Measurements from ENCODE around the gene NCR3LG1.

The NCR3LG1 gene

GRCh38 chr11:17408641-17409040 lies 57.0 kb downstream of the NCR3LG1 start:
- no peak overlapping the region for H3K4me3 ChIP-seq (ENCODE audit: low read depth, low read length)
- DNase-seq (ENCODE audit: low read depth): no peak
- no peak for TF ChIP-seq CTCF (conservative IDR thresholded peaks at IDR 0.05; ENCODE audit: low read depth, low read length)

DNA sequence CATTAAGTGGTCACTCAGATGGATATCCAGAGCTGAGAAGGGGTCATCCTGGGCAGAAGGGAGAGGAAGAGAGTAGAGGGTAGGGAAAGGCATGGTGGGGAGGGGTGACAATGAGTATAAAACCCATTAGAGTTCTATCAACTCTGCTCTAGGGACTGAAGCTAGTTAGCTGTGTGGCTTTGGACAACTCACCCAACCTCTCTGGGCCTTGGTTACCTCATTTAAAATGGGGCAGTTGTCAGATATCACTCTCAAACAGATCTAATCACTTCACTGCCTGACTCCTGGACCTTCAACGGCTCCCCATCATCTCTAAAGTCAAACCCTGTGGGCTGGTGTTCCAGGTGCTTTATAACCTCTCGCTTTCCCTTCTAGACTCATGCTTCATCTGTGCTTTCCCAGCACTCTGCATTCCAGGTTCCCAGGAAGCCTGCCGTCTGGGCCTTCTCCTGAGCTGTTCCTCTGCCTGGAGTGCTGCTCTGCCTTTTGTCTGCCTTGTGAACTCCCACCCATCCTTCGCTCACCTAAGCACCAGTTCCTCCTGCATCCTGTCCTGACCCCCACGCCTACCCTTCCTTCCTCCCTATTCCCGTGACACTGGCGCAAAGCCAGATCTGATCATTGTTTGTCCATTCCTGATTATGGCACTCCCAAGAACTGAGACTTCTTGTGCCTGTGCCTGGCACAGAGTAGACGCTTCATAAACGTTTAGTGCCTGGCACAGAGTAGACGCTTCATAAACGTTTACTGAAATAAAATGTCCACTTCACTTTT lies 59.2 kb downstream of the NCR3LG1 start:
- DNase-seq (ENCODE audit: low read depth): no peak
- H3K4me3 ChIP-seq (ENCODE audit: low read depth, low read length): no peak overlapping the region
- no peak for TF ChIP-seq CTCF (conservative IDR thresholded peaks at IDR 0.05; ENCODE audit: low read depth, low read length)

GRCh38 chr11:17411418-17411817 lies 59.8 kb downstream of the NCR3LG1 start:
- no peak for TF ChIP-seq CTCF (conservative IDR thresholded peaks at IDR 0.05; ENCODE audit: low read depth, low read length)
- no peak for DNase-seq (ENCODE audit: low read depth)
- no peak overlapping the region for H3K4me3 ChIP-seq (ENCODE audit: low read depth, low read length)

GRCh38 chr11:17412488-17413180 lies 61.0 kb downstream of the NCR3LG1 start:
- no peak overlapping the region for H3K4me3 ChIP-seq (ENCODE audit: low read depth, low read length)
- TF ChIP-seq CTCF (conservative IDR thresholded peaks at IDR 0.05; ENCODE audit: low read depth, low read length): no peak

DNA sequence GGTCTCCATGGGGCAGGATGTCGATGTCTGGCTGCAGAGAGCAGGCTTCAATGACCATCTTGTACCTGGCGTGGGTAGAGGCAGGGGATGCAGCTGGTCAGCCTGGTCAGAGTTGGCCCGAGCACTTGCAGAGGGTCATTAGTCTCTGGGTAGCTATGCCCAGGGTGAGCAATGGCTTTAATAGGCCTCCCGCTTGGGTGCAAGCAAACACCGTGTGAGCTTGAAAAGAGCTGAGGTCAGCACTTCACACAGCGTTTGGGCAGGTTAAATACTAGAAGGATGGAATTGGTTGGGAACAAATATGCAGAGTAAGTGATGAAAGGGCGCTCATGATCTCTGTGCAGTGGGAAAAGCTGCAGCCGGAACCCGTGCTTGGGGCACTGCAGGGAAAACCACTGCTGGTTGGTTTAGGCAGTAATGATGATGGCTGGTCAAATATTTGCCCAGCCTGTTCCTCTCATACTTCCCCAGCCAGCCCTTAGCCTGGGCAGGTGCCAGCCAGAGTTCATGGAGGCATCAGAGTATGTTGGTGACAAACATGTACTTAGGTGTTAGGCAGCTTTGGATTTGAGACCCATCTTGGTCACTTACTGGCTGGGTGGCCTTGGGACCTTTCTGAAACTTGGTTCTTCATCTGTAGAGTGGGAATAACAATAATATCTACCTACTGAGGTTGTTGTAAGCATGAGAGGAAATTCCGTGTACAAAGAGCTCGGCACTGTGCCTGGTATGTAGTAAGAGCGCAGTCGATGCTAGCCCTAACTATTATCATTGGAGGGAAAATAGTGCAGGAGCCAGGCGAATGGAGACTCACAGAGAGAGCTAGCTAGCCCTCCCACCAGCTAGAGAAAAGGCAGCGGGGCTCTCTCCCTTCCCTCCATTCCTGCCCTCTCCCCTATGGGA lies 62.1 kb downstream of the NCR3LG1 start:
- no peak for TF ChIP-seq CTCF (conservative IDR thresholded peaks at IDR 0.05; ENCODE audit: low read depth, low read length)
- H3K4me3 ChIP-seq (ENCODE audit: low read depth, low read length): no peak overlapping the region
- no peak for DNase-seq (ENCODE audit: low read depth)

More at GRCh38 chr11:17412488-17413180, 61.0 kb downstream of the NCR3LG1 start:
- no peak for DNase-seq (ENCODE audit: low read depth)

GRCh38 chr11:17414317-17414737 lies 62.7 kb downstream of the NCR3LG1 start:
- H3K4me3 ChIP-seq (ENCODE audit: low read depth, low read length): no peak overlapping the region
- no peak for TF ChIP-seq CTCF (conservative IDR thresholded peaks at IDR 0.05; ENCODE audit: low read depth, low read length)
- DNase-seq (ENCODE audit: low read depth): no peak

Measured in choroid plexus epithelial cell (primary cell).